ENCODE results near the gene PCBP3. TPM values are rescaled to one million over a fixed set of nuclear protein-coding genes. Genes with fewer than 3 reads are reported as not detected.

The PCBP3 gene
- total and polyA plus RNA-seq, 2 of the 13 experiments (the other 11 are each of a cell fraction or from before 2014, with no cell fraction given): not detected

DNA sequence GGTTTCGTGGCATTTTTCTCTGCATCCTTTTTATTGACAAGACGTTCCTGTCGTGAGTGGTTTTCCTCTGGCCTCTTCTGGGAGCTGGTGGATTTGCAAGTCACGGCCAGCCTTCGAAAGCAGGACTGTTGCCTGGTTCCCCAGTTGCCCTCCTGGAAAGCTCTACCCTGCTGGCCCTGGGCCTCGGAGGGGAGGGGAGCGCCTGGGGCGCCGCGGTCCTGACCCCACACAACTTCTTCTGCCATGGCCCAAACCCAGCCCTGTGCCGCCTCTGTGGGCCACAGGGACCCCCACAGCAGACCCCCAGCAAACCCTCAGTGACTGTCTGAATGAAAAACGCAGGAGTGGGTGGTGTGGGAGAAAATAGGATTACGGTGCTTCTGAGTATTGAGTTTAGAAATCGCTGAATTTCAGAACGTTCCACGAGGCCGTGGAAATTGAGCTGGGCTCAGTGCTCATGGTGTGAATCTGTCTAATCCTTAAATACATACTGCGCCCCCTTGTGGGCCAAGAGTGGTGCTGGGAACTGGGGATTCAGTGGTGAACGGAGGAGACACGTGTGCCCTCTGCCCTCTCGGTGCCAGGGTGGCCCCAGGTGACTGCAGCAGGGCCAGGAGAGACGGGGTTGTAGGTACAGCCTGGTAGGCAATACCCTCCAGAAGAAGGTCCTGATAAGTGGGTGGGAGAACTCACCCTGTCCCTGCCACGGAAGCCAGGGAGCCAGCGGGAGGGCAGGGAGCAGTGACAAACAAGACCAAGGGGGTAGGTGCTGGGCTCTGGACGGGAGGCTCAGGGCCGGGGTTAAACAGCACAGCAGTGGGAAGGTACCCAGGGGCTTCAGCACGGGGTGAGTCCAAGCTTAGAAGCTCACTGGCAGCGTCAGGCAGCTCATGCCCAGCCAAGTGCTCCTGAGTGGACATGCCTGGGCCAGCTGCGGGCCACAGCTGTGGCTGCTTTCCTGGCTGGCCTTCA, 236.9 kb downstream of the PCBP3 start (continued):
- TF ChIP-seq, protein P1, sequence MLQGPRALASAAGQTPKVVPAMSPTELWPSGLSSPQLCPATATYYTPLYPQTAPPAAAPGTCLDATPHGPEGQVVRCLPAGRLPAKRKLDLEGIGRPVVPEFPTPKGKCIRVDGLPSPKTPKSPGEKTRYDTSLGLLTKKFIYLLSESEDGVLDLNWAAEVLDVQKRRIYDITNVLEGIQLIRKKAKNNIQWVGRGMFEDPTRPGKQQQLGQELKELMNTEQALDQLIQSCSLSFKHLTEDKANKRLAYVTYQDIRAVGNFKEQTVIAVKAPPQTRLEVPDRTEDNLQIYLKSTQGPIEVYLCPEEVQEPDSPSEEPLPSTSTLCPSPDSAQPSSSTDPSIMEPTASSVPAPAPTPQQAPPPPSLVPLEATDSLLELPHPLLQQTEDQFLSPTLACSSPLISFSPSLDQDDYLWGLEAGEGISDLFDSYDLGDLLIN (CRISPR knock-in tag; IDR thresholded peaks at IDR 0.05; ENCODE audit: borderline replicate concordance): no peak
- TF ChIP-seq ARHGAP35 (CRISPR knock-in tag; IDR thresholded peaks at IDR 0.05; ENCODE audit: borderline replicate concordance) (no peak), ZNF775 (CRISPR knock-in tag; IDR thresholded peaks at IDR 0.05; ENCODE audit: borderline replicate concordance) (no peak), ZSCAN25 (CRISPR knock-in tag; IDR thresholded peaks at IDR 0.05) (no peak), NR2F1 (CRISPR knock-in tag; IDR thresholded peaks at IDR 0.05) (0 out of 4 replicates have a peak, but pooled peaks of 1 of the 2 experiments have one; percentile 25), NR2F6 (IDR thresholded peaks at IDR 0.05) (no peak), NR2F6 (CRISPR knock-in tag; IDR thresholded peaks at IDR 0.05) (peak; percentile 48; the same call in 1 of the 2 replicates), RFXAP (CRISPR knock-in tag; IDR thresholded peaks at IDR 0.05; ENCODE audit: borderline replicate concordance) (no peak), XRCC5 (optimal IDR thresholded peaks at IDR 0.05; ENCODE audit: low read length) (peak; percentile 61), ZNF292 (CRISPR knock-in tag; IDR thresholded peaks at IDR 0.05; ENCODE audit: borderline replicate concordance, low read depth) (no peak), ZSCAN9 (CRISPR knock-in tag; IDR thresholded peaks at IDR 0.05; ENCODE audit: borderline replicate concordance) (no peak)
- TF ChIP-seq, protein P2, sequence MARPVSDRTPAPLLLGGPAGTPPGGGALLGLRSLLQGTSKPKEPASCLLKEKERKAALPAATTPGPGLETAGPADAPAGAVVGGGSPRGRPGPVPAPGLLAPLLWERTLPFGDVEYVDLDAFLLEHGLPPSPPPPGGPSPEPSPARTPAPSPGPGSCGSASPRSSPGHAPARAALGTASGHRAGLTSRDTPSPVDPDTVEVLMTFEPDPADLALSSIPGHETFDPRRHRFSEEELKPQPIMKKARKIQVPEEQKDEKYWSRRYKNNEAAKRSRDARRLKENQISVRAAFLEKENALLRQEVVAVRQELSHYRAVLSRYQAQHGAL (CRISPR knock-in tag; IDR thresholded peaks at IDR 0.05; ENCODE audit: not compliant biosample characterization): no peak
- TF ChIP-seq, protein P3, sequence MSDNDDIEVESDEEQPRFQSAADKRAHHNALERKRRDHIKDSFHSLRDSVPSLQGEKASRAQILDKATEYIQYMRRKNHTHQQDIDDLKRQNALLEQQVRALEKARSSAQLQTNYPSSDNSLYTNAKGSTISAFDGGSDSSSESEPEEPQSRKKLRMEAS (IDR thresholded peaks at IDR 0.05): peak; percentile 28; the same call in 1 of the 2 replicates
- TF ChIP-seq, protein P4, sequence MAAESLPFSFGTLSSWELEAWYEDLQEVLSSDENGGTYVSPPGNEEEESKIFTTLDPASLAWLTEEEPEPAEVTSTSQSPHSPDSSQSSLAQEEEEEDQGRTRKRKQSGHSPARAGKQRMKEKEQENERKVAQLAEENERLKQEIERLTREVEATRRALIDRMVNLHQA (CRISPR knock-in tag; IDR thresholded peaks at IDR 0.05): no peak
- TF ChIP-seq, protein P5, sequence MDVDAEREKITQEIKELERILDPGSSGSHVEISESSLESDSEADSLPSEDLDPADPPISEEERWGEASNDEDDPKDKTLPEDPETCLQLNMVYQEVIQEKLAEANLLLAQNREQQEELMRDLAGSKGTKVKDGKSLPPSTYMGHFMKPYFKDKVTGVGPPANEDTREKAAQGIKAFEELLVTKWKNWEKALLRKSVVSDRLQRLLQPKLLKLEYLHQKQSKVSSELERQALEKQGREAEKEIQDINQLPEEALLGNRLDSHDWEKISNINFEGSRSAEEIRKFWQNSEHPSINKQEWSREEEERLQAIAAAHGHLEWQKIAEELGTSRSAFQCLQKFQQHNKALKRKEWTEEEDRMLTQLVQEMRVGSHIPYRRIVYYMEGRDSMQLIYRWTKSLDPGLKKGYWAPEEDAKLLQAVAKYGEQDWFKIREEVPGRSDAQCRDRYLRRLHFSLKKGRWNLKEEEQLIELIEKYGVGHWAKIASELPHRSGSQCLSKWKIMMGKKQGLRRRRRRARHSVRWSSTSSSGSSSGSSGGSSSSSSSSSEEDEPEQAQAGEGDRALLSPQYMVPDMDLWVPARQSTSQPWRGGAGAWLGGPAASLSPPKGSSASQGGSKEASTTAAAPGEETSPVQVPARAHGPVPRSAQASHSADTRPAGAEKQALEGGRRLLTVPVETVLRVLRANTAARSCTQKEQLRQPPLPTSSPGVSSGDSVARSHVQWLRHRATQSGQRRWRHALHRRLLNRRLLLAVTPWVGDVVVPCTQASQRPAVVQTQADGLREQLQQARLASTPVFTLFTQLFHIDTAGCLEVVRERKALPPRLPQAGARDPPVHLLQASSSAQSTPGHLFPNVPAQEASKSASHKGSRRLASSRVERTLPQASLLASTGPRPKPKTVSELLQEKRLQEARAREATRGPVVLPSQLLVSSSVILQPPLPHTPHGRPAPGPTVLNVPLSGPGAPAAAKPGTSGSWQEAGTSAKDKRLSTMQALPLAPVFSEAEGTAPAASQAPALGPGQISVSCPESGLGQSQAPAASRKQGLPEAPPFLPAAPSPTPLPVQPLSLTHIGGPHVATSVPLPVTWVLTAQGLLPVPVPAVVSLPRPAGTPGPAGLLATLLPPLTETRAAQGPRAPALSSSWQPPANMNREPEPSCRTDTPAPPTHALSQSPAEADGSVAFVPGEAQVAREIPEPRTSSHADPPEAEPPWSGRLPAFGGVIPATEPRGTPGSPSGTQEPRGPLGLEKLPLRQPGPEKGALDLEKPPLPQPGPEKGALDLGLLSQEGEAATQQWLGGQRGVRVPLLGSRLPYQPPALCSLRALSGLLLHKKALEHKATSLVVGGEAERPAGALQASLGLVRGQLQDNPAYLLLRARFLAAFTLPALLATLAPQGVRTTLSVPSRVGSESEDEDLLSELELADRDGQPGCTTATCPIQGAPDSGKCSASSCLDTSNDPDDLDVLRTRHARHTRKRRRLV (CRISPR knock-in tag; IDR thresholded peaks at IDR 0.05): no peak
- TF ChIP-seq, protein P6, sequence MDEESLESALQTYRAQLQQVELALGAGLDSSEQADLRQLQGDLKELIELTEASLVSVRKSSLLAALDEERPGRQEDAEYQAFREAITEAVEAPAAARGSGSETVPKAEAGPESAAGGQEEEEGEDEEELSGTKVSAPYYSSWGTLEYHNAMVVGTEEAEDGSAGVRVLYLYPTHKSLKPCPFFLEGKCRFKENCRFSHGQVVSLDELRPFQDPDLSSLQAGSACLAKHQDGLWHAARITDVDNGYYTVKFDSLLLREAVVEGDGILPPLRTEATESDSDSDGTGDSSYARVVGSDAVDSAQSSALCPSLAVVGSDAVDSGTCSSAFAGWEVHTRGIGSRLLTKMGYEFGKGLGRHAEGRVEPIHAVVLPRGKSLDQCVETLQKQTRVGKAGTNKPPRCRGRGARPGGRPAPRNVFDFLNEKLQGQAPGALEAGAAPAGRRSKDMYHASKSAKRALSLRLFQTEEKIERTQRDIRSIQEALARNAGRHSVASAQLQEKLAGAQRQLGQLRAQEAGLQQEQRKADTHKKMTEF (CRISPR knock-in tag; IDR thresholded peaks at IDR 0.05): 0 out of 2 replicates have a peak, but pooled peaks have one; percentile 16

Measured in HepG2 (cell line).